ENCODE results near the gene PLD1.

PLD1 gene

GRCh38 chr3:171688593-171688992 is 121.7 kb downstream of the PLD1 start:
- Histone ChIP-seq H3K27ac (ENCODE audit: low read depth, low read length) (no peak overlapping the region), H3K4me3 (ENCODE audit: low read length) (no peak overlapping the region), H4K20me1 (ENCODE audit: control insufficient read depth, insufficient read depth, low read depth, low read length) (no peaks in the 10 kb centered on the region), H3K79me2 (ENCODE audit: control insufficient read depth, low read length) (no peaks in the 10 kb centered on the region), H3K27me3 (ENCODE audit: control insufficient read depth, low read length) (no peaks in the 10 kb centered on the region), H3K9me3 (ENCODE audit: control insufficient read depth, insufficient read depth, low read length) (no peaks in the 10 kb centered on the region), H3F3A (ENCODE audit: control insufficient read depth, insufficient read depth) (no peaks in the 10 kb centered on the region), H3K4me2 (ENCODE audit: low read length) (no peak overlapping the region), H3K36me3 (ENCODE audit: control insufficient read depth, low read length) (no peaks in the 10 kb centered on the region), H3K9me2 (replicated peaks; ENCODE audit: control insufficient read depth, low read length) (no peaks in the 10 kb centered on the region), H3K4me1 (ENCODE audit: control insufficient read depth, low read length) (no peaks in the 10 kb centered on the region)
- TF ChIP-seq, protein P1, sequence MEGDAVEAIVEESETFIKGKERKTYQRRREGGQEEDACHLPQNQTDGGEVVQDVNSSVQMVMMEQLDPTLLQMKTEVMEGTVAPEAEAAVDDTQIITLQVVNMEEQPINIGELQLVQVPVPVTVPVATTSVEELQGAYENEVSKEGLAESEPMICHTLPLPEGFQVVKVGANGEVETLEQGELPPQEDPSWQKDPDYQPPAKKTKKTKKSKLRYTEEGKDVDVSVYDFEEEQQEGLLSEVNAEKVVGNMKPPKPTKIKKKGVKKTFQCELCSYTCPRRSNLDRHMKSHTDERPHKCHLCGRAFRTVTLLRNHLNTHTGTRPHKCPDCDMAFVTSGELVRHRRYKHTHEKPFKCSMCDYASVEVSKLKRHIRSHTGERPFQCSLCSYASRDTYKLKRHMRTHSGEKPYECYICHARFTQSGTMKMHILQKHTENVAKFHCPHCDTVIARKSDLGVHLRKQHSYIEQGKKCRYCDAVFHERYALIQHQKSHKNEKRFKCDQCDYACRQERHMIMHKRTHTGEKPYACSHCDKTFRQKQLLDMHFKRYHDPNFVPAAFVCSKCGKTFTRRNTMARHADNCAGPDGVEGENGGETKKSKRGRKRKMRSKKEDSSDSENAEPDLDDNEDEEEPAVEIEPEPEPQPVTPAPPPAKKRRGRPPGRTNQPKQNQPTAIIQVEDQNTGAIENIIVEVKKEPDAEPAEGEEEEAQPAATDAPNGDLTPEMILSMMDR (IDR thresholded peaks at IDR 0.05; ENCODE audit: low read depth, low read length, poor library complexity, severe bottlenecking) = no peak
- no peak for TF ChIP-seq EZH2phosphoT487 (IDR thresholded peaks at IDR 0.05; ENCODE audit: borderline replicate concordance, low read length)

GRCh38 chr3:171688002-171688401 is 122.3 kb downstream of the PLD1 start:
- Histone ChIP-seq H3K27me3 (ENCODE audit: control insufficient read depth, low read length) (no peaks in the 10 kb centered on the region), H3K9me3 (ENCODE audit: control insufficient read depth, insufficient read depth, low read length) (no peaks in the 10 kb centered on the region), H3F3A (ENCODE audit: control insufficient read depth, insufficient read depth) (no peaks in the 10 kb centered on the region), H3K79me2 (ENCODE audit: control insufficient read depth, low read length) (no peaks in the 10 kb centered on the region), H3K4me3 (ENCODE audit: low read length) (no peak overlapping the region), H3K9me2 (replicated peaks; ENCODE audit: control insufficient read depth, low read length) (no peaks in the 10 kb centered on the region), H4K20me1 (ENCODE audit: control insufficient read depth, insufficient read depth, low read depth, low read length) (no peaks in the 10 kb centered on the region), H3K27ac (ENCODE audit: low read depth, low read length) (no peak overlapping the region), H3K4me2 (ENCODE audit: low read length) (no peak overlapping the region), H3K4me1 (ENCODE audit: control insufficient read depth, low read length) (no peaks in the 10 kb centered on the region), H3K36me3 (ENCODE audit: control insufficient read depth, low read length) (no peaks in the 10 kb centered on the region)
- TF ChIP-seq, protein P1 (IDR thresholded peaks at IDR 0.05; ENCODE audit: low read depth, low read length, poor library complexity, severe bottlenecking) = no peak
- no peak for TF ChIP-seq EZH2phosphoT487 (IDR thresholded peaks at IDR 0.05; ENCODE audit: borderline replicate concordance, low read length)

GRCh38 chr3:171687581-171687980 is 122.7 kb downstream of the PLD1 start:
- Histone ChIP-seq H3K4me3 (ENCODE audit: low read length) (no peak overlapping the region), H3K4me1 (ENCODE audit: control insufficient read depth, low read length) (no peaks in the 10 kb centered on the region), H3K36me3 (ENCODE audit: control insufficient read depth, low read length) (no peaks in the 10 kb centered on the region), H3K27me3 (ENCODE audit: control insufficient read depth, low read length) (no peaks in the 10 kb centered on the region), H3K27ac (ENCODE audit: low read depth, low read length) (no peak overlapping the region), H3K9me3 (ENCODE audit: control insufficient read depth, insufficient read depth, low read length) (no peaks in the 10 kb centered on the region), H3K9me2 (replicated peaks; ENCODE audit: control insufficient read depth, low read length) (no peaks in the 10 kb centered on the region), H3K79me2 (ENCODE audit: control insufficient read depth, low read length) (no peaks in the 10 kb centered on the region), H3F3A (ENCODE audit: control insufficient read depth, insufficient read depth) (no peaks in the 10 kb centered on the region), H4K20me1 (ENCODE audit: control insufficient read depth, insufficient read depth, low read depth, low read length) (no peaks in the 10 kb centered on the region), H3K4me2 (ENCODE audit: low read length) (no peak overlapping the region)
- TF ChIP-seq, protein P1 (IDR thresholded peaks at IDR 0.05; ENCODE audit: low read depth, low read length, poor library complexity, severe bottlenecking) = no peak
- no peak for TF ChIP-seq EZH2phosphoT487 (IDR thresholded peaks at IDR 0.05; ENCODE audit: borderline replicate concordance, low read length)

- Histone ChIP-seq H4K20me1 (ENCODE audit: control insufficient read depth, insufficient read depth, low read depth, low read length) (no peaks in the 10 kb centered on the region), H3K4me2 (ENCODE audit: low read length) (no peak overlapping the region), H3K4me1 (ENCODE audit: control insufficient read depth, low read length) (no peaks in the 10 kb centered on the region), H3K9me2 (replicated peaks; ENCODE audit: control insufficient read depth, low read length) (no peaks in the 10 kb centered on the region), H3K27ac (ENCODE audit: low read depth, low read length) (no peak overlapping the region), H3K79me2 (ENCODE audit: control insufficient read depth, low read length) (no peaks in the 10 kb centered on the region), H3K9me3 (ENCODE audit: control insufficient read depth, insufficient read depth, low read length) (no peaks in the 10 kb centered on the region), H3F3A (ENCODE audit: control insufficient read depth, insufficient read depth) (no peaks in the 10 kb centered on the region), H3K4me3 (ENCODE audit: low read length) (no peak overlapping the region), H3K27me3 (ENCODE audit: control insufficient read depth, low read length) (no peaks in the 10 kb centered on the region), H3K36me3 (ENCODE audit: control insufficient read depth, low read length) (no peaks in the 10 kb centered on the region)
- TF ChIP-seq, protein P1 (IDR thresholded peaks at IDR 0.05; ENCODE audit: low read depth, low read length, poor library complexity, severe bottlenecking) = no peak
- no peak for TF ChIP-seq EZH2phosphoT487 (IDR thresholded peaks at IDR 0.05; ENCODE audit: borderline replicate concordance, low read length)
Measured at GRCh38 chr3:171687064-171687463, 123.2 kb downstream of the PLD1 start.
